GM19452 (cell line): ENCODE measurements around the gene IMMP2L.
"Not testable (repeated sequence)": the region's sequence is repeated elsewhere in the genome, so short reads cannot be mapped to it uniquely, and the experiment has no call there.

Source experiments
- ATAC-seq: cut with Tn5 transposase; IDR thresholded peaks from one replicate; pipeline ENCODE4 v1.9.1; 2021; ENCODE audit not compliant: unreplicated experiment

IMMP2L gene

GRCh38 chr7:111088328-111088727, 474.0 kb downstream of the IMMP2L start:
- ATAC-seq, result no peak

- no peak for ATAC-seq
These were observed 475.8 kb downstream of the IMMP2L start for GRCh38 chr7:111086532-111086931.

- ATAC-seq, result no peak
These were observed 476.9 kb downstream of the IMMP2L start for GRCh38 chr7:111085356-111085755.

GRCh38 chr7:111083413-111083812, 478.9 kb downstream of the IMMP2L start:
- ATAC-seq, result peak; percentile 99

- no peak for ATAC-seq
These were observed 479.9 kb downstream of the IMMP2L start for GRCh38 chr7:111082351-111082750.

GRCh38 chr7:111081546-111082267, 480.6 kb downstream of the IMMP2L start:
- no peak for ATAC-seq

- no peak for ATAC-seq
These were observed 481.7 kb downstream of the IMMP2L start for GRCh38 chr7:111080495-111081105.

- ATAC-seq, result no peak
These were observed 485.3 kb downstream of the IMMP2L start for GRCh38 chr7:111077001-111077400.

GRCh38 chr7:111076205-111076604, 486.1 kb downstream of the IMMP2L start:
- ATAC-seq, result no peak

GRCh38 chr7:111075498-111075897, 486.8 kb downstream of the IMMP2L start:
- ATAC-seq, result no peak

GRCh38 chr7:111074748-111075146, 487.5 kb downstream of the IMMP2L start:
- no peak for ATAC-seq

GRCh38 chr7:111074071-111074747, 488.1 kb downstream of the IMMP2L start:
- ATAC-seq, result peak; percentile 67

GRCh38 chr7:111072658-111073057, 489.6 kb downstream of the IMMP2L start:
- ATAC-seq, result not testable (repeated sequence)

GRCh38 chr7:111071556-111071955, 490.7 kb downstream of the IMMP2L start:
- ATAC-seq, result no peak

- no peak for ATAC-seq
These were observed 493.7 kb downstream of the IMMP2L start for GRCh38 chr7:111068618-111069017.

- ATAC-seq, result no peak
These were observed 494.6 kb downstream of the IMMP2L start for GRCh38 chr7:111067682-111068081.

GRCh38 chr7:111067251-111067650, 495.0 kb downstream of the IMMP2L start:
- no peak for ATAC-seq

GRCh38 chr7:111063166-111063565, 499.1 kb downstream of the IMMP2L start:
- ATAC-seq, result no peak

- no peak for ATAC-seq
These were observed 502.5 kb downstream of the IMMP2L start for GRCh38 chr7:111059833-111060232.

GRCh38 chr7:111057066-111057465, 505.2 kb downstream of the IMMP2L start:
- no peak for ATAC-seq

GRCh38 chr7:111056371-111056770, 505.9 kb downstream of the IMMP2L start:
- ATAC-seq, result no peak

- no peak for ATAC-seq
These were observed 509.3 kb downstream of the IMMP2L start for GRCh38 chr7:111053035-111053434.
